IMR-90 (cell line): Measurements from ENCODE around the gene INTS12. TPM values are rescaled to one million over a fixed set of nuclear protein-coding genes. Genes with fewer than 3 reads are reported as not detected.

Experiments
- ATAC-seq: fragments of 200-7000 bp; cut with Tn5 transposase; 2 replicates; pipeline ENCODE4 v1.9.1; 2020; ENCODE audit warnings: low read depth, mild to moderate bottlenecking, moderate library complexity
- BruUV-seq: library from RNA; stranded (reverse); fragments of 400-500 nt; replicated peaks from 2 replicates; lab custom pipeline; 2021; lab: Mats Ljungman, UMichigan
- CTCF ChIA-PET: fragments of 300-600 bp; formaldehyde crosslinking; extraction: SDS; loops from one replicate; lab custom pipeline; 2021; ENCODE audit warnings: antibody characterized with exemption; lab: Yijun Ruan, JAX
- POLR2A ChIA-PET: fragments of 300-600 bp; sonication (Branson Sonifier 250); formaldehyde crosslinking; loops from one replicate; lab custom pipeline; 2022; ENCODE audit warnings: antibody characterized with exemption; ENCODE audit not compliant: unreplicated experiment; lab: Charles Lee
- DNase-seq: peaks from one replicate; pipeline ENCODE4 v3.0.0; 2013
- H2AFZ ChIP-seq: replicated peaks from 2 replicates; pipeline ENCODE3; 2013; ENCODE audit warnings: low read length, mild to moderate bottlenecking; ENCODE audit not compliant: poor library complexity
- H2AK5ac ChIP-seq: 2 replicates; pipeline ENCODE4 v1.6.1; 2013; ENCODE audit warnings: low read depth, low read length, inconsistent platforms
- H2AK9ac ChIP-seq: replicated peaks from 2 replicates; pipeline ENCODE3; 2013; ENCODE audit warnings: mild to moderate bottlenecking, low read depth, low read length, moderate library complexity; ENCODE audit not compliant: poor library complexity
- H2BK120ac ChIP-seq: 2 replicates; pipeline ENCODE4 v1.6.1; 2013; ENCODE audit warnings: low read depth, low read length, inconsistent platforms
- H2BK15ac ChIP-seq: 3 replicates; pipeline ENCODE4 v1.6.1; 2013; ENCODE audit warnings: low read depth, low read length, inconsistent platforms
- H2BK20ac ChIP-seq: 2 replicates; pipeline ENCODE4 v1.6.1; 2013; ENCODE audit warnings: low read depth, mild to moderate bottlenecking, inconsistent platforms, low read length, moderate library complexity
- H2BK5ac ChIP-seq: 2 replicates; pipeline ENCODE4 v1.6.1; 2013; ENCODE audit warnings: mild to moderate bottlenecking, low read depth, low read length, inconsistent platforms; ENCODE audit not compliant: poor library complexity, severe bottlenecking
- H3K14ac ChIP-seq: replicated peaks from 2 replicates; pipeline ENCODE4 v1.6.1; 2013; ENCODE audit warnings: low read depth, low read length, inconsistent platforms
- H3K18ac ChIP-seq: 2 replicates; pipeline ENCODE4 v1.6.1; 2013; ENCODE audit warnings: low read depth, low read length, control low read depth
- H3K23ac ChIP-seq: 2 replicates; pipeline ENCODE4 v1.6.1; 2013; ENCODE audit warnings: low read depth, low read length, inconsistent platforms
- H3K27ac ChIP-seq: 2 replicates; pipeline ENCODE4 v1.5.1; 2013; ENCODE audit warnings: mild to moderate bottlenecking, control low read depth, low read length; ENCODE audit not compliant: insufficient read depth
- H3K27me3 ChIP-seq: 2 replicates; pipeline ENCODE4 v1.6.1; 2013; ENCODE audit warnings: low read length; ENCODE audit not compliant: control insufficient read depth, insufficient read depth
- H3K36me3 ChIP-seq: 2 replicates; pipeline ENCODE4 v1.6.1; 2013; ENCODE audit warnings: low read length, mixed read lengths; ENCODE audit not compliant: control insufficient read depth, insufficient read depth
- H3K4ac ChIP-seq: 2 replicates; pipeline ENCODE4 v1.6.1; 2013; ENCODE audit warnings: low read depth, low read length, inconsistent platforms
- H3K4me1 ChIP-seq: 2 replicates; pipeline ENCODE4 v1.6.1; 2013; ENCODE audit warnings: low read length, mixed read lengths; ENCODE audit not compliant: control insufficient read depth, insufficient read depth
- H3K4me2 ChIP-seq: 2 replicates; pipeline ENCODE4 v1.6.1; 2013; ENCODE audit warnings: low read depth, mild to moderate bottlenecking, control low read depth, low read length, moderate library complexity
- H3K4me3 ChIP-seq: 2 replicates; pipeline ENCODE4 v1.5.1; 2013; ENCODE audit warnings: low read depth, mild to moderate bottlenecking, control low read depth, low read length, moderate library complexity; ENCODE audit not compliant: insufficient read depth
- H3K56ac ChIP-seq: 2 replicates; pipeline ENCODE4 v1.6.1; 2013; ENCODE audit warnings: low read length, inconsistent platforms; ENCODE audit not compliant: insufficient read depth; ENCODE audit errors: extremely low read depth
- H3K79me1 ChIP-seq, 2 experiments: 2 replicates each; pipeline ENCODE4 v1.6.1; 2013; ENCODE audit warnings: low read length in 2 of 2, inconsistent platforms in 1 of 2, low read depth in 1 of 2
- H3K9ac ChIP-seq: 2 replicates; pipeline ENCODE4 v1.6.1; 2013; ENCODE audit warnings: low read depth, low read length, control low read depth
- H3K9me1 ChIP-seq: 2 replicates; pipeline ENCODE4 v1.6.1; 2013; ENCODE audit warnings: low read length, inconsistent platforms; ENCODE audit not compliant: insufficient read depth
- H3K9me3 ChIP-seq: 2 replicates; pipeline ENCODE4 v1.6.1; 2013; ENCODE audit warnings: low read length; ENCODE audit not compliant: control insufficient read depth, insufficient read depth
- H4K20me1 ChIP-seq: 2 replicates; pipeline ENCODE4 v1.6.1; 2013; ENCODE audit warnings: low read length, inconsistent platforms; ENCODE audit not compliant: insufficient read depth
- H4K5ac ChIP-seq: 2 replicates; pipeline ENCODE4 v1.6.1; 2013; ENCODE audit warnings: mild to moderate bottlenecking, low read depth, low read length, control low read depth
- H4K8ac ChIP-seq, 2 experiments: 2 replicates each; pipeline ENCODE4 v1.6.1; 2013; ENCODE audit warnings: low read depth in 2 of 2, low read length in 2 of 2, control low read depth in 1 of 2, inconsistent platforms in 1 of 2
- H4K91ac ChIP-seq: 2 replicates; pipeline ENCODE4 v1.6.1; 2013; ENCODE audit warnings: low read depth, low read length, inconsistent platforms; ENCODE audit not compliant: insufficient read depth
- WGBS, 2 experiments: methylation state at CpG; one replicate each; pipeline versions ENCODE4 v1.1.5 to v1.1.7; 2013; ENCODE audit warnings: missing lambda C conversion rate in 2 of 2; ENCODE audit not compliant: insufficient read length in 1 of 2; ENCODE audit errors: extremely low coverage in 2 of 2; 5-methylcytosine and 5-hydroxymethylcytosine counted together
- dilution Hi-C: fragments of 300-500 bp; cut with HindIII; formaldehyde crosslinking; loops from one replicate; pipeline ENCODE4 v1.14.3; 2018; ENCODE audit warnings: low sequenced_read_pairs; ENCODE audit not compliant: unreplicated experiment
- in situ Hi-C: fragments of 300-500 bp; cut with MboI; formaldehyde crosslinking; loops from 3 replicates; pipeline ENCODE4 v1.14.3; 2019; ENCODE audit warnings: low sequenced_read_pairs, inconsistent platforms, mixed read lengths
- intact Hi-C: fragments of 100-400 bp; cut with micrococcal nuclease; formaldehyde crosslinking; loops from 2 replicates; pipeline ENCODE4 v1.10.0; 2022
- polyA plus RNA-seq, 3 experiments: library from polyadenylated mRNA; depleted of rRNA; stranded (reverse); fragments of >200 nt; gene quantifications; 2 replicates each; pipeline ENCODE4 v1.2.3, GENCODE V29; 2012; ENCODE audit warnings: low replicate concordance in 1 of 3
- total RNA-seq: library from RNA; depleted of rRNA; stranded (reverse); fragments of >200 nt; gene quantifications from 2 replicates; pipeline ENCODE4 v1.2.3, GENCODE V29; 2012
- TF ChIP-seq, protein P1 (sequence below): conservative IDR thresholded peaks from 2 replicates; pipeline ENCODE4 v1.5.1; 2012; ENCODE audit warnings: mild to moderate bottlenecking, low read depth, low read length, improper control_type of control experiment

Gene INTS12
- total and polyA plus RNA-seq, 2 of the 4 experiments (the other 2 are of a cell fraction), result 27.5 to 36.0 TPM

DNA sequence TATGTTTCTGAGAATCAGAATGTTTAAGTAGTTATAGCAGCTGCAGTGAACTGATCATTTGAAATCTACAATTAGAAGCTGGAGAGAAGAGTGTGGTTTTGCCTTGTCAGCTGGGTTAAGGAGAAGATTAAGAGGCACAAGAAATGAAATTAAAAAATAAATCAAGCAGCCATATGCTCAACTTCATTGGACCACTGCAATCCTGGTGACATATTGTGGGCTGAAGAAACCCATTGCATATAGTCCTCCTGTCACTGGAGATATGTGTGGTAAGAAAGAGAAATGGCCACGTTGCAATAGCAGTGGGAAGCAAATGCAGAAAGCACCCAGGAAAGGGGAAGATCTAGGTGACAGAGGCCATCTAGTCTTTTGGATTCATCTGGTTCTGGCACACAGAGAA lies 63.0 kb downstream of the INTS12 start:
- ChIA-PET POLR2A (no interaction called here), CTCF (no interaction called here)
- BruUV-seq, result no TSS peak
- intact Hi-C loops (no loop called here), in situ Hi-C loops (no loop called here), dilution Hi-C loops (no loop called here)
- Histone ChIP-seq H2BK120ac (no peak overlapping the region), H2BK5ac (no peak overlapping the region), H3K14ac (no peak overlapping the region), H3K4me1 (no peaks in the 10 kb centered on the region), H3K4me2 (no peak overlapping the region), H3K27ac (no peak overlapping the region), H3K9me3 (no peaks in the 10 kb centered on the region), H2BK15ac (no peak overlapping the region), H2AFZ (no peak overlapping the region), H4K91ac (no peak overlapping the region), H4K5ac (no peak overlapping the region), H3K18ac (no peak overlapping the region), H3K23ac (no peak overlapping the region), H3K4me3 (no peak overlapping the region), H2AK5ac (no peak overlapping the region), H2AK9ac (no peak overlapping the region), H3K4ac (no peak overlapping the region), H4K8ac (no peak overlapping the region), H3K79me1 (no peaks in the 10 kb centered on the region), H2BK20ac (no peak overlapping the region), H3K9me1 (no peaks in the 10 kb centered on the region), H3K56ac (no peak overlapping the region), H3K9ac (no peak overlapping the region), H4K20me1 (no peaks in the 10 kb centered on the region), H3K27me3 (no peaks in the 10 kb centered on the region), H3K36me3 (no peaks in the 10 kb centered on the region)
- TF ChIP-seq, protein P1, sequence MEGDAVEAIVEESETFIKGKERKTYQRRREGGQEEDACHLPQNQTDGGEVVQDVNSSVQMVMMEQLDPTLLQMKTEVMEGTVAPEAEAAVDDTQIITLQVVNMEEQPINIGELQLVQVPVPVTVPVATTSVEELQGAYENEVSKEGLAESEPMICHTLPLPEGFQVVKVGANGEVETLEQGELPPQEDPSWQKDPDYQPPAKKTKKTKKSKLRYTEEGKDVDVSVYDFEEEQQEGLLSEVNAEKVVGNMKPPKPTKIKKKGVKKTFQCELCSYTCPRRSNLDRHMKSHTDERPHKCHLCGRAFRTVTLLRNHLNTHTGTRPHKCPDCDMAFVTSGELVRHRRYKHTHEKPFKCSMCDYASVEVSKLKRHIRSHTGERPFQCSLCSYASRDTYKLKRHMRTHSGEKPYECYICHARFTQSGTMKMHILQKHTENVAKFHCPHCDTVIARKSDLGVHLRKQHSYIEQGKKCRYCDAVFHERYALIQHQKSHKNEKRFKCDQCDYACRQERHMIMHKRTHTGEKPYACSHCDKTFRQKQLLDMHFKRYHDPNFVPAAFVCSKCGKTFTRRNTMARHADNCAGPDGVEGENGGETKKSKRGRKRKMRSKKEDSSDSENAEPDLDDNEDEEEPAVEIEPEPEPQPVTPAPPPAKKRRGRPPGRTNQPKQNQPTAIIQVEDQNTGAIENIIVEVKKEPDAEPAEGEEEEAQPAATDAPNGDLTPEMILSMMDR, result no peak
- DNase-seq, result no peak
- no peak for ATAC-seq
- WGBS, 2 experiments, result no CpG with 5 or more reads among the region's 1 CpG
